ENCODE measurements around the gene ARHGEF2.
"Not testable (repeated sequence)": the region's sequence is repeated elsewhere in the genome, so short reads cannot be mapped to it uniquely, and the experiment has no call there.

ARHGEF2 gene

GRCh38 chr1:155942578-155943141 lies 35.7 kb downstream of the ARHGEF2 start:
- DNase-seq (ENCODE audit: low read depth): no peak

GRCh38 chr1:155941845-155942531 lies 36.4 kb downstream of the ARHGEF2 start:
- DNase-seq (ENCODE audit: low read depth): no peak

- no peak for DNase-seq (ENCODE audit: low read depth)
Observed at GRCh38 chr1:155940993-155941844, 37.1 kb downstream of the ARHGEF2 start, which contains the start of gene RXFP4. TSS of gene RXFP4 (plus strand) at chr1:155941638. CDS start at chr1:155941710, 72 bp downstream.

GRCh38 chr1:155940482-155940992 lies 37.8 kb downstream of the ARHGEF2 start:
- no peak for DNase-seq (ENCODE audit: low read depth)

GRCh38 chr1:155938220-155938627 lies 40.1 kb downstream of the ARHGEF2 start:
- peak; percentile 47 for DNase-seq (ENCODE audit: low read depth)

- DNase-seq (ENCODE audit: low read depth): no peak
Observed at GRCh38 chr1:155934936-155935590, 43.3 kb downstream of the ARHGEF2 start.

- peak; percentile 98 for DNase-seq (ENCODE audit: low read depth)
Observed at GRCh38 chr1:155934097-155934935, 44.0 kb downstream of the ARHGEF2 start, which contains the start of gene KHDC4. TSS of gene KHDC4 (minus strand) at chr1:155934413. CDS start at chr1:155934373, 40 bp downstream.

- no peak for DNase-seq (ENCODE audit: low read depth)
Observed at GRCh38 chr1:155933591-155934096, 44.7 kb downstream of the ARHGEF2 start.

GRCh38 chr1:155932487-155932886 lies 45.9 kb downstream of the ARHGEF2 start:
- DNase-seq (ENCODE audit: low read depth): no peak

- DNase-seq (ENCODE audit: low read depth): no peak
Observed at GRCh38 chr1:155932081-155932480, 46.3 kb downstream of the ARHGEF2 start.

GRCh38 chr1:155931332-155932038 lies 46.9 kb downstream of the ARHGEF2 start:
- no peak for DNase-seq (ENCODE audit: low read depth)

- DNase-seq (ENCODE audit: low read depth): not testable (repeated sequence)
Observed at GRCh38 chr1:155930725-155931124, 47.6 kb downstream of the ARHGEF2 start.

GRCh38 chr1:155929057-155929456 lies 49.3 kb downstream of the ARHGEF2 start:
- DNase-seq (ENCODE audit: low read depth): no peak

- no peak for DNase-seq (ENCODE audit: low read depth)
Observed at GRCh38 chr1:155925506-155925905, 52.8 kb downstream of the ARHGEF2 start.

GRCh38 chr1:155920717-155921116 lies 57.6 kb downstream of the ARHGEF2 start:
- DNase-seq (ENCODE audit: low read depth): no peak

- DNase-seq (ENCODE audit: low read depth): no peak
Observed at GRCh38 chr1:155919801-155920200, 58.5 kb downstream of the ARHGEF2 start.

GRCh38 chr1:155918660-155919059 lies 59.7 kb downstream of the ARHGEF2 start:
- no peak for DNase-seq (ENCODE audit: low read depth)

GRCh38 chr1:155913969-155914757 lies 64.2 kb downstream of the ARHGEF2 start:
- no peak for DNase-seq (ENCODE audit: low read depth)

- no peak for DNase-seq (ENCODE audit: low read depth)
Observed at GRCh38 chr1:155912056-155912536, 66.3 kb downstream of the ARHGEF2 start.
